Esophagus squamous epithelium (tissue), 4 donors: ENCODE results near the gene BTBD2.

Experiments used
- CTCF ChIP-seq, 6 experiments: fragments of 450-650 bp in 4 of 6; fragments of 200-600 bp in 2 of 6; sonication (generic) in 2 of 6; IDR thresholded peaks; one replicate each; pipeline ENCODE4 v1.5.1; 2016 to 2019; ENCODE audit warnings: antibody characterized with exemption in 6 of 6, mild to moderate bottlenecking in 4 of 6, moderate library complexity in 4 of 6
- POLR2A ChIP-seq, 4 donors: fragments of 450-650 bp; IDR thresholded peaks; one replicate each; pipeline ENCODE4 v1.6.1; 2017; ENCODE audit warnings: antibody characterized with exemption in 4 of 4, mild to moderate bottlenecking in 4 of 4, moderate library complexity in 3 of 4

GRCh38 chr19:1989513-1990229 is 25.8 kb downstream of the BTBD2 start:
- TF ChIP-seq CTCF (IDR thresholded peaks at IDR 0.05), result no peak
- no peak for TF ChIP-seq POLR2A (IDR thresholded peaks at IDR 0.05)
